HEK293 (cell line): ENCODE measurements around the gene ASF1A.

ENCODE experiments used
- SP7 ChIP-seq: fragments of 450-650 bp; formaldehyde crosslinking; IDR thresholded peaks from 2 replicates; pipeline ENCODE4 v1.5.1; 2016; ENCODE audit warnings: missing biosample characterization, missing genetic modification characterization
- ZBTB21 ChIP-seq: fragments of 450-650 bp; formaldehyde crosslinking; IDR thresholded peaks from 2 replicates; pipeline ENCODE4 v1.5.1; 2017; ENCODE audit warnings: missing biosample characterization, missing genetic modification characterization
- ZBTB8A ChIP-seq: fragments of 450-650 bp; formaldehyde crosslinking; IDR thresholded peaks from 2 replicates; pipeline ENCODE4 v1.5.1; 2016; ENCODE audit warnings: missing biosample characterization, missing genetic modification characterization
- ZFP37 ChIP-seq: fragments of 450-650 bp; formaldehyde crosslinking; IDR thresholded peaks from 2 replicates; pipeline ENCODE4 v1.5.1; 2016; ENCODE audit warnings: missing biosample characterization, missing genetic modification characterization
- ZNF140 ChIP-seq: fragments of 450-650 bp; formaldehyde crosslinking; IDR thresholded peaks from 2 replicates; pipeline ENCODE4 v1.5.1; 2016; ENCODE audit warnings: missing biosample characterization, missing genetic modification characterization
- ZNF341 ChIP-seq: fragments of 450-650 bp; formaldehyde crosslinking; IDR thresholded peaks from 2 replicates; pipeline ENCODE4; 2016; ENCODE audit warnings: low read depth, missing biosample characterization, missing genetic modification characterization
- ZNF416 ChIP-seq: fragments of 450-650 bp; formaldehyde crosslinking; IDR thresholded peaks from 2 replicates; pipeline ENCODE4 v1.5.1; 2016; ENCODE audit warnings: missing biosample characterization, missing genetic modification characterization
- TF ChIP-seq, protein P1 (sequence below): fragments of 450-650 bp; formaldehyde crosslinking; IDR thresholded peaks from 2 replicates; pipeline ENCODE4 v1.5.1; 2016; ENCODE audit warnings: missing biosample characterization, missing genetic modification characterization
- TF ChIP-seq, protein P2 (sequence below): fragments of 450-650 bp; formaldehyde crosslinking; IDR thresholded peaks from 2 replicates; pipeline ENCODE4 v1.5.1; 2016; ENCODE audit warnings: missing biosample characterization, missing genetic modification characterization
- TF ChIP-seq, protein P3 (sequence below): fragments of 450-650 bp; formaldehyde crosslinking; IDR thresholded peaks from 2 replicates; pipeline ENCODE4 v1.5.1; 2016; ENCODE audit warnings: missing biosample characterization, missing genetic modification characterization
- TF ChIP-seq, protein P4 (sequence below): fragments of 450-650 bp; formaldehyde crosslinking; conservative IDR thresholded peaks from 2 replicates; pipeline ENCODE4 v1.5.1; 2016; ENCODE audit warnings: low read depth, missing biosample characterization, missing genetic modification characterization
- TF ChIP-seq, protein P5 (sequence below): fragments of 450-650 bp; formaldehyde crosslinking; IDR thresholded peaks from 2 replicates; pipeline ENCODE4 v1.5.1; 2017; ENCODE audit warnings: missing biosample characterization, missing genetic modification characterization

DNA sequence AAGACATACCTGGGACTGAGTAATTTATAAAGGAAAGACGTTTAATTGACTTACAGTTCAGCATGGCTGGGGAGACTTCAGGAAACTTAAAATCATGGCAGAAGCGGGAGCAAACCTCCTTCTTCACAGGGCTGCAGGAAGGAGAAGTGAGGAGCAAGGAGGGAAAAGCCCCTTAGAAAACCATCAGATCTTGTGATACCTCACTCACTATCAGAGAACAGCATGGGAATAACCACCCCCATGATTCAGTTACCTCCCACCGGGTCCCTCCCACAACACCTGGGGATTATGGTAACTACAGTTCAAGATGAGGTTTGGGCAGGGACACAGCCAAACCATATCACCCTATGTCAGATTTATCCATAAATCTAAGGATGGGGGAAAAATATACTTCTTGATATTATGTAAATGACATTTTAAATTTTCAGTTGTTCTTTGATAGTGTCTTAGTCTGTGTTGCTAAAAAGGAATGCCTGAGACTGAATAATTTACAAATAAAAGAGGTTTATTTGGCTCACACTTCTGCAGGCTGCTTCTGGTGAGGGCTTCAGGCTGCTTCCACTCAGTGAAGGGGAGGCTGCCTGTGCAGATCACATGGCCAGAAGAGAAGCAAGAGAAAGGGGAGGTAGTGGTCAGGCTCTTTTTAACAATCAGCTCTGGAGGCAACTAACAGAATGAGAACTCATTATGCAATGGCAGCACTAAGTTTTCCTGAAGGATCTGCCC lies 42.2 kb downstream of the ASF1A start:
- no peak for TF ChIP-seq ZBTB21 (tag by site-specific recombination)
- TF ChIP-seq, protein P1, sequence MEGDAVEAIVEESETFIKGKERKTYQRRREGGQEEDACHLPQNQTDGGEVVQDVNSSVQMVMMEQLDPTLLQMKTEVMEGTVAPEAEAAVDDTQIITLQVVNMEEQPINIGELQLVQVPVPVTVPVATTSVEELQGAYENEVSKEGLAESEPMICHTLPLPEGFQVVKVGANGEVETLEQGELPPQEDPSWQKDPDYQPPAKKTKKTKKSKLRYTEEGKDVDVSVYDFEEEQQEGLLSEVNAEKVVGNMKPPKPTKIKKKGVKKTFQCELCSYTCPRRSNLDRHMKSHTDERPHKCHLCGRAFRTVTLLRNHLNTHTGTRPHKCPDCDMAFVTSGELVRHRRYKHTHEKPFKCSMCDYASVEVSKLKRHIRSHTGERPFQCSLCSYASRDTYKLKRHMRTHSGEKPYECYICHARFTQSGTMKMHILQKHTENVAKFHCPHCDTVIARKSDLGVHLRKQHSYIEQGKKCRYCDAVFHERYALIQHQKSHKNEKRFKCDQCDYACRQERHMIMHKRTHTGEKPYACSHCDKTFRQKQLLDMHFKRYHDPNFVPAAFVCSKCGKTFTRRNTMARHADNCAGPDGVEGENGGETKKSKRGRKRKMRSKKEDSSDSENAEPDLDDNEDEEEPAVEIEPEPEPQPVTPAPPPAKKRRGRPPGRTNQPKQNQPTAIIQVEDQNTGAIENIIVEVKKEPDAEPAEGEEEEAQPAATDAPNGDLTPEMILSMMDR (tag by site-specific recombination), result no peak
- TF ChIP-seq, protein P2, sequence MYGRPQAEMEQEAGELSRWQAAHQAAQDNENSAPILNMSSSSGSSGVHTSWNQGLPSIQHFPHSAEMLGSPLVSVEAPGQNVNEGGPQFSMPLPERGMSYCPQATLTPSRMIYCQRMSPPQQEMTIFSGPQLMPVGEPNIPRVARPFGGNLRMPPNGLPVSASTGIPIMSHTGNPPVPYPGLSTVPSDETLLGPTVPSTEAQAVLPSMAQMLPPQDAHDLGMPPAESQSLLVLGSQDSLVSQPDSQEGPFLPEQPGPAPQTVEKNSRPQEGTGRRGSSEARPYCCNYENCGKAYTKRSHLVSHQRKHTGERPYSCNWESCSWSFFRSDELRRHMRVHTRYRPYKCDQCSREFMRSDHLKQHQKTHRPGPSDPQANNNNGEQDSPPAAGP, result no peak
- TF ChIP-seq ZNF341, result no peak
- TF ChIP-seq ZNF140 (tag by site-specific recombination), result no peak
- TF ChIP-seq ZBTB8A (tag by site-specific recombination), result no peak
- TF ChIP-seq ZFP37, result no peak
- TF ChIP-seq, protein P3, sequence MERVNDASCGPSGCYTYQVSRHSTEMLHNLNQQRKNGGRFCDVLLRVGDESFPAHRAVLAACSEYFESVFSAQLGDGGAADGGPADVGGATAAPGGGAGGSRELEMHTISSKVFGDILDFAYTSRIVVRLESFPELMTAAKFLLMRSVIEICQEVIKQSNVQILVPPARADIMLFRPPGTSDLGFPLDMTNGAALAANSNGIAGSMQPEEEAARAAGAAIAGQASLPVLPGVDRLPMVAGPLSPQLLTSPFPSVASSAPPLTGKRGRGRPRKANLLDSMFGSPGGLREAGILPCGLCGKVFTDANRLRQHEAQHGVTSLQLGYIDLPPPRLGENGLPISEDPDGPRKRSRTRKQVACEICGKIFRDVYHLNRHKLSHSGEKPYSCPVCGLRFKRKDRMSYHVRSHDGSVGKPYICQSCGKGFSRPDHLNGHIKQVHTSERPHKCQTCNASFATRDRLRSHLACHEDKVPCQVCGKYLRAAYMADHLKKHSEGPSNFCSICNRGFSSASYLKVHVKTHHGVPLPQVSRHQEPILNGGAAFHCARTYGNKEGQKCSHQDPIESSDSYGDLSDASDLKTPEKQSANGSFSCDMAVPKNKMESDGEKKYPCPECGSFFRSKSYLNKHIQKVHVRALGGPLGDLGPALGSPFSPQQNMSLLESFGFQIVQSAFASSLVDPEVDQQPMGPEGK (tag by site-specific recombination), result no peak
- TF ChIP-seq, protein P4, sequence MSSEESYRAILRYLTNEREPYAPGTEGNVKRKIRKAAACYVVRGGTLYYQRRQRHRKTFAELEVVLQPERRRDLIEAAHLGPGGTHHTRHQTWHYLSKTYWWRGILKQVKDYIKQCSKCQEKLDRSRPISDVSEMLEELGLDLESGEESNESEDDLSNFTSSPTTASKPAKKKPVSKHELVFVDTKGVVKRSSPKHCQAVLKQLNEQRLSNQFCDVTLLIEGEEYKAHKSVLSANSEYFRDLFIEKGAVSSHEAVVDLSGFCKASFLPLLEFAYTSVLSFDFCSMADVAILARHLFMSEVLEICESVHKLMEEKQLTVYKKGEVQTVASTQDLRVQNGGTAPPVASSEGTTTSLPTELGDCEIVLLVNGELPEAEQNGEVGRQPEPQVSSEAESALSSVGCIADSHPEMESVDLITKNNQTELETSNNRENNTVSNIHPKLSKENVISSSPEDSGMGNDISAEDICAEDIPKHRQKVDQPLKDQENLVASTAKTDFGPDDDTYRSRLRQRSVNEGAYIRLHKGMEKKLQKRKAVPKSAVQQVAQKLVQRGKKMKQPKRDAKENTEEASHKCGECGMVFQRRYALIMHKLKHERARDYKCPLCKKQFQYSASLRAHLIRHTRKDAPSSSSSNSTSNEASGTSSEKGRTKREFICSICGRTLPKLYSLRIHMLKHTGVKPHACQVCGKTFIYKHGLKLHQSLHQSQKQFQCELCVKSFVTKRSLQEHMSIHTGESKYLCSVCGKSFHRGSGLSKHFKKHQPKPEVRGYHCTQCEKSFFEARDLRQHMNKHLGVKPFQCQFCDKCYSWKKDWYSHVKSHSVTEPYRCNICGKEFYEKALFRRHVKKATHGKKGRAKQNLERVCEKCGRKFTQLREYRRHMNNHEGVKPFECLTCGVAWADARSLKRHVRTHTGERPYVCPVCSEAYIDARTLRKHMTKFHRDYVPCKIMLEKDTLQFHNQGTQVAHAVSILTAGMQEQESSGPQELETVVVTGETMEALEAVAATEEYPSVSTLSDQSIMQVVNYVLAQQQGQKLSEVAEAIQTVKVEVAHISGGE (tag by site-specific recombination), result no peak
- no peak for TF ChIP-seq ZNF416 (tag by site-specific recombination)
- TF ChIP-seq, protein P5, sequence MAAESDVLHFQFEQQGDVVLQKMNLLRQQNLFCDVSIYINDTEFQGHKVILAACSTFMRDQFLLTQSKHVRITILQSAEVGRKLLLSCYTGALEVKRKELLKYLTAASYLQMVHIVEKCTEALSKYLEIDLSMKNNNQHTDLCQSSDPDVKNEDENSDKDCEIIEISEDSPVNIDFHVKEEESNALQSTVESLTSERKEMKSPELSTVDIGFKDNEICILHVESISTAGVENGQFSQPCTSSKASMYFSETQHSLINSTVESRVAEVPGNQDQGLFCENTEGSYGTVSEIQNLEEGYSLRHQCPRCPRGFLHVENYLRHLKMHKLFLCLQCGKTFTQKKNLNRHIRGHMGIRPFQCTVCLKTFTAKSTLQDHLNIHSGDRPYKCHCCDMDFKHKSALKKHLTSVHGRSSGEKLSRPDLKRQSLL (tag by site-specific recombination), result no peak
- TF ChIP-seq SP7 (tag by site-specific recombination), result no peak
